HEK293T (cell line): ENCODE data around the gene SMTNL2.

ENCODE experiments used
- ELF4 ChIP-seq: fragments of 450-650 bp; IDR thresholded peaks from 2 replicates; pipeline ENCODE4 v1.6.1; 2017; ENCODE audit warnings: antibody characterized with exemption
- FOXM1 ChIP-seq: fragments of 450-650 bp; IDR thresholded peaks from 2 replicates; pipeline ENCODE4 v1.6.1; 2017; ENCODE audit warnings: mild to moderate bottlenecking, borderline replicate concordance

DNA sequence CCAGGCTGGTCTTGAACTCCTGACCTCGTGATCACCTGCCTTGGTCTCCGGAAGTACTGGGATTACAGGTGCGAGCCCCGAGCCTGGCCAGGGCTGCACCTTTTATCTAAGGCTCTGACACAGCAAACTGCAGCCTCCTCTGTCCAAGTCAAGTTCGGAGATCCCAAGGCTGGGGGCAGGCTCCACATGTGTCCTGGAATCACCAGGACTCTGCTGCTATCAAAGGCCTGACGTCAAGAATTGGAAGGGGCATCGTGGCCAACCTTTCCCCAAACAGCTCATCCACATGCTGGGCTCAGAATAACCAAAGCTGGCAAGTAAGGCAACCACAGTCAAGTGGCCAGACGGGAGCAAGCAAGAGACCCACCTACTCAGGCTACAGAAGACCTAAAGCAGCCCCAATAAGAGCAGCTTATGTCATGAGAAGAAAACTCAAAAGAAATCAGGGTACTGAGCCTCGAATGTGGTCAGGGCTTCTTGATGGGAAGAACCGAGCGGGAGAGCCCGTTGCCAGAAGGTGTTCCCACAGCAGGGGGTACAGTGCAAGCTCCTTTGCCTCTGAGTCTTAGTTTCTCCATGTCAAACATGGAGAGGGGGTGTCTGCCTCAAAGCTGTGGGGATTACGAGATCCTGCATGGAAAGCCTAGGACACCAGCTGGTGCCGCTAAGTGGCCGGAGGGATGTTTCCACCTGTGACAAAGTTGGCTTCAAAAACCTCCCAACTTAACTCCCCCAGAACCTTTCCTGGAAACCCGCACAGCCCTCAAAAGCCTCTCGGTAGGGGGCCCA is 37.0 kb upstream of the SMTNL2 start:
- TF ChIP-seq FOXM1 (no peak), ELF4 (no peak)
